ENCODE results near the gene NEDD1.

DNA sequence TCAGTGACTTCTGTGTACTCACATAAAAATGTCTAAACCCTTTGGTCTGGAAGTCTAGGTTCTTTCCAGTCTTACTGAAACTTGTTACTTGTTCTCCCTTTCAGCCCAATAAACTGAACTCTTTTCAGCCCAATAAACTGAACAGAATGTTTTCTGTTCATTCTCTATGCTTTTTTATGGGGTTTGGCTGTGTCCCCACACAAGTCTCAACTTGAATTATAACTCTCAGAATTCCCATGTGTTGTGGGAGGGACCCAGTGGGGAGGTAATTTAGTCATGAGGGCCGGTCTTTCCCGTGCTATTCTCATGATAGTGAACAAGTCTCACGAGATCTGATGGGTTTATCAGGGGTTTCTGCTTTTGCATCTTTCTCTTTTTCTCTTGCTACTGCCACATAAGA is 15.0 kb upstream of the NEDD1 start:
- TF ChIP-seq POLR2AphosphoS5 (IDR thresholded peaks at IDR 0.05; ENCODE audit: low read length) (no peak), RAD51 (IDR thresholded peaks at IDR 0.05) (no peak)
- TF ChIP-seq, protein P1, sequence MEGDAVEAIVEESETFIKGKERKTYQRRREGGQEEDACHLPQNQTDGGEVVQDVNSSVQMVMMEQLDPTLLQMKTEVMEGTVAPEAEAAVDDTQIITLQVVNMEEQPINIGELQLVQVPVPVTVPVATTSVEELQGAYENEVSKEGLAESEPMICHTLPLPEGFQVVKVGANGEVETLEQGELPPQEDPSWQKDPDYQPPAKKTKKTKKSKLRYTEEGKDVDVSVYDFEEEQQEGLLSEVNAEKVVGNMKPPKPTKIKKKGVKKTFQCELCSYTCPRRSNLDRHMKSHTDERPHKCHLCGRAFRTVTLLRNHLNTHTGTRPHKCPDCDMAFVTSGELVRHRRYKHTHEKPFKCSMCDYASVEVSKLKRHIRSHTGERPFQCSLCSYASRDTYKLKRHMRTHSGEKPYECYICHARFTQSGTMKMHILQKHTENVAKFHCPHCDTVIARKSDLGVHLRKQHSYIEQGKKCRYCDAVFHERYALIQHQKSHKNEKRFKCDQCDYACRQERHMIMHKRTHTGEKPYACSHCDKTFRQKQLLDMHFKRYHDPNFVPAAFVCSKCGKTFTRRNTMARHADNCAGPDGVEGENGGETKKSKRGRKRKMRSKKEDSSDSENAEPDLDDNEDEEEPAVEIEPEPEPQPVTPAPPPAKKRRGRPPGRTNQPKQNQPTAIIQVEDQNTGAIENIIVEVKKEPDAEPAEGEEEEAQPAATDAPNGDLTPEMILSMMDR (IDR thresholded peaks at IDR 0.05 in 2 of 3, conservative IDR thresholded peaks at IDR 0.05 in 1 of 3; ENCODE audit: control insufficient read depth in 2 of 3, extremely low read depth in 1 of 3, insufficient read depth in 1 of 3, low read depth in 3 of 3, low read length in 3 of 3) = no peak
